Measurements from ENCODE around the gene PARVB.

PARVB gene

GRCh38 chr22:44136786-44137185 lies 112.7 kb downstream of the PARVB start:
- no peak for DNase-seq (ENCODE audit: low spot score)

GRCh38 chr22:44137415-44137814 lies 113.3 kb downstream of the PARVB start:
- DNase-seq (ENCODE audit: low spot score), result no peak

DNA sequence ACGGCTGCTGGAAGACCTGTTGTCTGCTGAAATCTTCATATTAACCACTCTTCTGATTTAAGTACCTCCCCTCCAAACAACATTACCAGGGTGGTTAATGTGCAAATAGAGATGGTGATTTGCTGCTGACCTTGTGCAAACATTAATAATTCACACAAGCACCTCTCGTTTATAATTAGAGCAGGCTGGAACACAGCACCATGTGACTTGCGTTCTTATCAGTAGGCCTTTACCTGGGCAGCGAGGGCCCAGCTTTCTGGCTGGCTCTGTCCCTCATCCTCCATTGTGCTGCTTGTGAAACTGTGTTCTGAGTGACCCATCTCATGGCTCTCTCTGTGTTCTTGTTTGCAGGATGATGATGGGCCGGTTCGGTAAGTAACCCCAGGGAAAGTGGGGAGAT lies 115.7 kb downstream of the PARVB start:
- no peak for DNase-seq (ENCODE audit: low spot score)

GRCh38 chr22:44142421-44143104 lies 118.5 kb downstream of the PARVB start:
- no peak for DNase-seq (ENCODE audit: low spot score)

DNA sequence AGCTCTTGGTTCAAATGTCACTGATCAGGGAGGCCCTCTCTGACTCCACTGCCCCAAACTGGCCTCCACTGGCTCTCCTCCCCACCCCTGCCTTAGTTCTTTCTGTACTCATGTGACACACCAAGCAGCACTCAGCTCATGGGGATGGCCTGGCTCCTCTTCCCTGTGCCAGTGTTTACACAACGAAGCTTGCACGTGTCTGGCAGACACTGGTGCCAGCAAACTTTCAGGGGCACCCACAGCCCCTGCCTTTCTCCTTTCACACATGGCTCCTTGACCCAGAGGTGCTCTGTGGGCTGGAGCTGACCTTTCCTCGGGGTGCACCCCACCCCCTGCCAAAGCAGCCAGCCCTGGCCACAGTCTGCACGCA lies 119.0 kb downstream of the PARVB start:
- DNase-seq (ENCODE audit: low spot score), result no peak

GRCh38 chr22:44143579-44143978 lies 119.5 kb downstream of the PARVB start:
- DNase-seq (ENCODE audit: low spot score), result no peak

GRCh38 chr22:44144046-44144569 lies 120.0 kb downstream of the PARVB start:
- DNase-seq (ENCODE audit: low spot score), result no peak

- DNase-seq (ENCODE audit: low spot score), result no peak
Measured at GRCh38 chr22:44145544-44145943, 121.4 kb downstream of the PARVB start.

DNA sequence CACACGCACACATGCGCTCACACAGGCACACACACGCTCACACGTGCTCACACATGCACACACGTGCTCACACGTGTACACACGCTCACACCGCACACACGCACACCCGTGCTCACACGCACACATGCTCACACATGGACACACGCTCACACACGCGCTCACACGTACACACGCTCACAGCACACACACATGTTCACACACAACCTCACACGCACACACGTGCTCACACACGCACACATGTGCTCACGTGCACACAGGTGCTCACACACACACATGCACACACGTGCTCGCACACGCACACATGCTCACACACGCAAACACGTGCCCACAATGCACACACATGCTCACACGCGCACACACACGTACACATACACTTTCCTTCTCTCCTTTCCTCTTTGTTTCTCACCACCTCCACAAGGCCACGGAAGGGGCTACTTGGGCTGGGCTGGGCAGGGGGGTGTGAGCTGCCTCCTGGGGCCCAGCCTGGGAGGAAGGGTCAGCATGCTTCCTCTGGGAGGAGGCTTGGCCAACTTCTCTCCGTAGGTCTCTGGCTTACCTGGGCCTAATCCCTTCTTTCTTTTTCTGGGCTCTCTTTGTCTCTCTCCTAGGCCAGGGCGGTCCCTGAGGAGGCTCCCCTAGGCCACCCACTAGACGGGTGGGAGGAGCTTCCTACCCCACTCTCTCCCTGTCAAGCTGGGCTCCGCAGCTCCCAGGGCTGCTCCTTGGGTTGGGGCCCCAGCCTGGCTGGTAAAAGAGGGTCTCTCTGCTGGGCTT lies 122.2 kb downstream of the PARVB start:
- no peak for DNase-seq (ENCODE audit: low spot score)

- no peak for DNase-seq (ENCODE audit: low spot score)
Measured at GRCh38 chr22:44147008-44147645, 123.0 kb downstream of the PARVB start.

- DNase-seq (ENCODE audit: low spot score), result peak; percentile 33
Measured at GRCh38 chr22:44147821-44148574, 123.9 kb downstream of the PARVB start.

- peak; percentile 8 for DNase-seq (ENCODE audit: low spot score)
Measured at GRCh38 chr22:44151676-44152075, 127.6 kb downstream of the PARVB start.

- no peak for DNase-seq (ENCODE audit: low spot score)
Measured at GRCh38 chr22:44153710-44154109, 129.6 kb downstream of the PARVB start.

GRCh38 chr22:44154436-44154942 lies 130.4 kb downstream of the PARVB start:
- peak; percentile 46 for DNase-seq (ENCODE audit: low spot score)

GRCh38 chr22:44155115-44155514 lies 131.0 kb downstream of the PARVB start:
- no peak for DNase-seq (ENCODE audit: low spot score)

- DNase-seq (ENCODE audit: low spot score), result no peak
Measured at GRCh38 chr22:44157916-44158618, 134.0 kb downstream of the PARVB start.

DNA sequence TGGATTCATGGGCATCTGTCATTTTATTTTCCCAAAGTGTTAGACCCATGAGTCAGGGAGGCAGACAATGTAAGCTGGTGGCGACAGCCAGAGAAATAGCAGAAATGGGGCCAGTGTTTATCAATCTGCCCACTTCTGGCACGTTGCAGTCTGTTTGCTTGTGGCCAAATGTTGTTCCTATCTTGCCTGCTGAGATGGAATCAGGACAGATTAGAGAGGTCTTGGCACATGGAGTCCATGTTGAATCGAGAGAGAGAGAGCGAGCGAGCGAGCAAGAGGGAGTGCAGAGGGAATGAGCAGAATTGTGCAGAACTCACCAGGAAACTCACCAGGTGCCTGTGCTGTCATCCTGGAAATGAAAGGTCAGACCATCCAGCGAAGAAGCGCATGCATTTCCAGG lies 134.7 kb downstream of the PARVB start:
- no peak for DNase-seq (ENCODE audit: low spot score)

- no peak for DNase-seq (ENCODE audit: low spot score)
Measured at GRCh38 chr22:44159221-44159620, 135.1 kb downstream of the PARVB start.

- no peak for DNase-seq (ENCODE audit: low spot score)
Measured at GRCh38 chr22:44159811-44160210, 135.7 kb downstream of the PARVB start.

GRCh38 chr22:44160421-44160820 lies 136.3 kb downstream of the PARVB start:
- DNase-seq (ENCODE audit: low spot score), result no peak

DNA sequence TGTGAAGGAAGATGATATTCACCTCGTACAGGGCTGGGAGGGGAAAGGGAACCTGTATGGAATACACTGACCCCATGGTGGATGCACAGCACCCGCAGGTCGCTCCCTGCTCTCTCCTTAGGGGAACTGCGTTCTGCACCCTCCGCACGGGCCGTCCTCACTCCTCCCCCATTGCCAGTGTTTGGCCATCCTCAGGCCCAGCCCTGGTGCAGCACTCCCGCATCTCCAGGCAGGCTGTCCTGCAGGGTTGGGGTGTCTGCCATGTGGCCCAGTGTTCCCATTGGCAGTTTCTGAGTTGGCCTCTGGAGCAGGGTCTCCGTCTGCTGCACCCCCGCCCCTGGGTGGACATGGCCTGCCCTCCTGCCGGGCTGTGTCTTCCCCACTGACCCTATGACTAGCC lies 137.6 kb downstream of the PARVB start:
- DNase-seq (ENCODE audit: low spot score), result no peak

Data from SW480 (cell line).